H1 (cell line): ENCODE measurements around the gene SEC63. TPM values are rescaled to one million over a fixed set of nuclear protein-coding genes. Genes with fewer than 3 reads are reported as not detected.

Source experiments
- CTCF ChIA-PET: fragments of 300-600 bp; sonication (Branson Sonifier 250); formaldehyde crosslinking; loops from one replicate; lab custom pipeline; 2021; ENCODE audit not compliant: partially characterized antibody; lab: Charles Lee
- POLR2A ChIA-PET: fragments of 300-600 bp; sonication (Branson Sonifier 250); formaldehyde crosslinking; loops from one replicate; lab custom pipeline; 2021; ENCODE audit warnings: inconsistent platforms; ENCODE audit not compliant: partially characterized antibody; lab: Charles Lee
- DNase-seq, 2 experiments: peaks; one replicate each; pipeline versions ENCODE4 v3.0.0 to v3.0.0-alpha.2; 2010 to 2022; ENCODE audit warnings: low spot score in 2 of 2, low read depth in 1 of 2, mixed read lengths in 1 of 2
- FAIRE-seq: peaks from 2 replicates; lab custom pipeline; 2011; peaks lifted over from hg19 to GRCh38; lab: Jason Lieb, UNC
- H2AFZ ChIP-seq: 2 replicates; pipeline ENCODE4 v1.8.1; 2012; ENCODE audit warnings: low read length, inconsistent platforms
- H2AK5ac ChIP-seq: 2 replicates; pipeline ENCODE4 v1.6.1; 2013; ENCODE audit warnings: low read depth, low read length
- H2BK120ac ChIP-seq: replicated peaks from 2 replicates; pipeline ENCODE3; 2013; ENCODE audit warnings: low read depth, low read length, inconsistent platforms
- H2BK12ac ChIP-seq: 2 replicates; pipeline ENCODE4 v1.6.1; 2013; ENCODE audit warnings: low read depth, low read length
- H2BK15ac ChIP-seq: 2 replicates; pipeline ENCODE4 v1.6.1; 2013; ENCODE audit warnings: low read length
- H2BK20ac ChIP-seq: 2 replicates; pipeline ENCODE4 v1.6.1; 2013; ENCODE audit warnings: low read length
- H2BK5ac ChIP-seq: 2 replicates; pipeline ENCODE4 v1.6.1; 2013; ENCODE audit warnings: low read depth, low read length
- H3K14ac ChIP-seq: 2 replicates; pipeline ENCODE4 v1.6.1; 2013; ENCODE audit warnings: inconsistent platforms; ENCODE audit not compliant: insufficient read length
- H3K18ac ChIP-seq: 2 replicates; pipeline ENCODE4 v1.6.1; 2013; ENCODE audit warnings: low read length; ENCODE audit errors: extremely low read depth
- H3K23ac ChIP-seq: 2 replicates; pipeline ENCODE4 v1.6.1; 2013; ENCODE audit warnings: inconsistent platforms; ENCODE audit not compliant: insufficient read length
- H3K23me2 ChIP-seq: 2 replicates; pipeline ENCODE4 v1.6.1; 2013; ENCODE audit warnings: low read depth, low read length
- H3K27ac ChIP-seq: 2 replicates; pipeline ENCODE4 v1.6.1; 2011; ENCODE audit warnings: low read depth, low read length, inconsistent platforms
- H3K27me3 ChIP-seq, 4 experiments: replicated peaks in 1 of 4; 1 replicate in 1 of 4; 2 replicates in 3 of 4; pipeline versions ENCODE4 v1.6.1 to v1.8.1; 2011 to 2013; ENCODE audit warnings: low read length in 3 of 4, mild to moderate bottlenecking in 3 of 4, inconsistent platforms in 2 of 4, mixed read lengths in 2 of 4, moderate library complexity in 1 of 4; ENCODE audit not compliant: control insufficient read depth in 3 of 4, insufficient read depth in 3 of 4; ENCODE audit errors: extremely low read depth in 1 of 4
- H3K36me3 ChIP-seq, 4 experiments: 2 replicates each; pipeline versions ENCODE4 v1.6.1 to v1.8.1; 2011 to 2013; ENCODE audit warnings: mild to moderate bottlenecking in 4 of 4, low read length in 3 of 4, moderate library complexity in 2 of 4, control low read depth in 1 of 4, inconsistent platforms in 1 of 4; ENCODE audit not compliant: insufficient read depth in 4 of 4, control insufficient read depth in 2 of 4
- H3K4ac ChIP-seq: replicated peaks from 2 replicates; pipeline ENCODE3; 2013; ENCODE audit warnings: low read length, low read depth, mixed read lengths, inconsistent platforms; ENCODE audit not compliant: insufficient read length
- H3K4me1 ChIP-seq, 4 experiments: replicated peaks in 1 of 4; 1 replicate in 1 of 4; 2 replicates in 3 of 4; pipeline versions ENCODE4 v1.6.1 to v1.8.1; 2011 to 2013; ENCODE audit warnings: low read length in 3 of 4, inconsistent platforms in 2 of 4, mixed read lengths in 1 of 4; ENCODE audit not compliant: insufficient read depth in 4 of 4, control insufficient read depth in 3 of 4
- H3K4me2 ChIP-seq, 2 experiments: 2 replicates each; pipeline versions ENCODE4 v1.6.1 to v1.8.1; 2011 to 2013; ENCODE audit warnings: low read depth in 2 of 2, low read length in 2 of 2, control low read depth in 1 of 2, inconsistent platforms in 1 of 2, mild to moderate bottlenecking in 1 of 2; ENCODE audit not compliant: insufficient read depth in 1 of 2
- H3K4me3 ChIP-seq, 4 experiments: fragments of 200-600, 300-600 bp in 1 of 4; sonication (generic), shearing (Covaris generic), sonication (Bioruptor Twin) in 1 of 4; 2 replicates each; pipeline versions ENCODE4 v1.5.1 to v1.8.1; 2011 to 2016; ENCODE audit warnings: low read length in 4 of 4, low read depth in 3 of 4, control low read depth in 2 of 4, inconsistent platforms in 2 of 4, mild to moderate bottlenecking in 2 of 4, mixed read lengths in 1 of 4, moderate library complexity in 1 of 4; ENCODE audit not compliant: insufficient read depth in 2 of 4; ENCODE audit errors: extremely low read depth in 1 of 4
- H3K56ac ChIP-seq: replicated peaks from 2 replicates; pipeline ENCODE3; 2013; ENCODE audit warnings: low read depth, mild to moderate bottlenecking, mixed read lengths, low read length, inconsistent platforms; ENCODE audit not compliant: insufficient read length
- H3K79me1 ChIP-seq: 2 replicates; pipeline ENCODE4 v1.6.1; 2013; ENCODE audit warnings: low read depth, low read length, control low read depth
- H3K79me2 ChIP-seq, 2 experiments: 2 replicates each; pipeline versions ENCODE4 v1.6.1 to v1.8.1; 2012 to 2013; ENCODE audit warnings: low read length in 2 of 2, mild to moderate bottlenecking in 2 of 2, inconsistent platforms in 1 of 2; ENCODE audit not compliant: insufficient read depth in 2 of 2, control insufficient read depth in 1 of 2
- H3K9ac ChIP-seq, 4 experiments: replicated peaks in 1 of 4; 1 replicate in 1 of 4; 2 replicates in 3 of 4; pipeline versions ENCODE4 v1.6.1 to v1.8.1; 2011 to 2013; ENCODE audit warnings: low read depth in 3 of 4, low read length in 3 of 4, control low read depth in 2 of 4, mild to moderate bottlenecking in 2 of 4, moderate library complexity in 2 of 4, inconsistent platforms in 1 of 4; ENCODE audit errors: extremely low read depth in 1 of 4
- H3K9me3 ChIP-seq, 2 experiments: 2 replicates each; pipeline versions ENCODE4 v1.6.1 to v1.8.1; 2012 to 2013; ENCODE audit warnings: mild to moderate bottlenecking in 2 of 2, moderate library complexity in 2 of 2, control low read depth in 1 of 2, inconsistent platforms in 1 of 2, low read depth in 1 of 2, low read length in 1 of 2, mixed read lengths in 1 of 2; ENCODE audit not compliant: insufficient read depth in 2 of 2
- H4K20me1 ChIP-seq, 2 experiments: replicated peaks in 1 of 2; 2 replicates each; pipeline versions ENCODE3 to v1.8.1; 2011 to 2013; ENCODE audit warnings: inconsistent platforms in 2 of 2, low read length in 2 of 2, mild to moderate bottlenecking in 1 of 2; ENCODE audit not compliant: insufficient read depth in 2 of 2, control insufficient read depth in 1 of 2
- H4K5ac ChIP-seq: 2 replicates; pipeline ENCODE4 v1.6.1; 2013; ENCODE audit warnings: low read length, low read depth, mixed read lengths, inconsistent platforms; ENCODE audit not compliant: insufficient read length
- H4K8ac ChIP-seq: 2 replicates; pipeline ENCODE4 v1.8.0; 2013; ENCODE audit warnings: mild to moderate bottlenecking, moderate library complexity, low read length, inconsistent platforms; ENCODE audit not compliant: insufficient read depth; ENCODE audit errors: extremely low read depth
- H4K91ac ChIP-seq: replicated peaks from 2 replicates; pipeline ENCODE3; 2013; ENCODE audit warnings: low read length, mixed read lengths, inconsistent platforms; ENCODE audit not compliant: insufficient read length
- BACH1 ChIP-seq: IDR thresholded peaks from 2 replicates; pipeline ENCODE4 v1.6.1; 2012; ENCODE audit warnings: low read length, improper control_type of control experiment
- BRCA1 ChIP-seq: IDR thresholded peaks from 2 replicates; pipeline ENCODE4 v1.6.1; 2012; ENCODE audit warnings: low read depth, low read length, improper control_type of control experiment
- GTF2F1 ChIP-seq: IDR thresholded peaks from 2 replicates; pipeline ENCODE4 v1.6.1; 2012; ENCODE audit warnings: low read depth, low read length, improper control_type of control experiment, borderline replicate concordance
- HDAC2 ChIP-seq, 2 experiments: fragments of 300-600 bp in 1 of 2; sonication (generic) in 1 of 2; IDR thresholded peaks; 2 replicates each; pipeline ENCODE4 v1.6.1; 2011 to 2012; ENCODE audit warnings: low read depth in 2 of 2, low read length in 2 of 2, mild to moderate bottlenecking in 2 of 2, moderate library complexity in 2 of 2, borderline replicate concordance in 1 of 2, inconsistent platforms in 1 of 2
- KDM5A ChIP-seq: fragments of 200-600 bp; IDR thresholded peaks from 2 replicates; pipeline ENCODE4 v1.7.1; 2012; ENCODE audit warnings: mild to moderate bottlenecking, low read length, inconsistent platforms, mixed read lengths
- NANOG ChIP-seq: IDR thresholded peaks from 2 replicates; pipeline ENCODE4 v1.6.1; 2011; ENCODE audit warnings: low read length, low read depth, mild to moderate bottlenecking, inconsistent platforms; ENCODE audit not compliant: insufficient read depth, poor library complexity, severe bottlenecking
- POLR2AphosphoS5 ChIP-seq: IDR thresholded peaks from 2 replicates; pipeline ENCODE4 v1.6.1; 2011; ENCODE audit warnings: low read depth, low read length
- POU5F1 ChIP-seq: IDR thresholded peaks from 2 replicates; pipeline ENCODE4 v1.6.1; 2011; ENCODE audit warnings: low read depth, mild to moderate bottlenecking, low read length, moderate library complexity
- RFX5 ChIP-seq: IDR thresholded peaks from 2 replicates; pipeline ENCODE4 v1.6.1; 2011; ENCODE audit warnings: low read depth, low read length, improper control_type of control experiment, borderline replicate concordance
- RXRA ChIP-seq: IDR thresholded peaks from 2 replicates; pipeline ENCODE4 v1.6.1; 2011; ENCODE audit warnings: low read depth, mild to moderate bottlenecking, low read length, moderate library complexity; ENCODE audit not compliant: insufficient read depth
- TAF1 ChIP-seq: IDR thresholded peaks from 2 replicates; pipeline ENCODE4 v1.6.1; 2011; ENCODE audit warnings: mild to moderate bottlenecking, low read depth, low read length
- TAF7 ChIP-seq: optimal IDR thresholded peaks from 2 replicates; pipeline ENCODE3; 2011; ENCODE audit warnings: low read depth, mild to moderate bottlenecking, inconsistent platforms, low read length, moderate library complexity, borderline replicate concordance
- WGBS, 2 experiments: shearing (Covaris generic) in 1 of 2; methylation state at CpG; one replicate each; pipeline versions ENCODE4 v1.1.6 to v1.1.7; 2013 to 2015; ENCODE audit warnings: low lambda C conversion rate in 2 of 2, mixed read lengths in 2 of 2, inconsistent platforms in 1 of 2, low coverage in 1 of 2, missing lambda C conversion rate in 1 of 2; ENCODE audit not compliant: insufficient replicate concordance in 2 of 2, insufficient coverage in 1 of 2, insufficient read length in 1 of 2; ENCODE audit errors: extremely low coverage in 1 of 2, missing lambda C conversion rate in 1 of 2; 5-methylcytosine and 5-hydroxymethylcytosine counted together
- polyA plus RNA-seq, 7 experiments: library from polyadenylated mRNA; depleted of rRNA in 3 of 7; stranded (reverse) in 5 of 7; unstranded in 2 of 7; fragments of >200 nt in 5 of 7; fragments of 200-250 nt in 2 of 7; gene quantifications; 1 replicate in 5 of 7; 2 replicates in 1 of 7; 4 replicates in 1 of 7; pipeline versions ENCODE4 v1.2.1 to v1.2.3, GENCODE V29; 2011 to 2013; ENCODE audit warnings: missing spikeins in 2 of 7, mixed read lengths in 2 of 7
- total RNA-seq: library from RNA; stranded (reverse); fragmentation: NEBNext Ultra II Directional; extraction: Animal tissue kit (Norgen Biotek cat#: 25700); gene quantifications from 2 replicates; pipeline ENCODE4 v1.2.1, GENCODE V29; 2021

SEC63 gene
- total and polyA plus RNA-seq, 2 of the 8 experiments (the other 6 are each of a cell fraction or from before 2014, with no cell fraction given): 17.3 to 121 TPM

DNA sequence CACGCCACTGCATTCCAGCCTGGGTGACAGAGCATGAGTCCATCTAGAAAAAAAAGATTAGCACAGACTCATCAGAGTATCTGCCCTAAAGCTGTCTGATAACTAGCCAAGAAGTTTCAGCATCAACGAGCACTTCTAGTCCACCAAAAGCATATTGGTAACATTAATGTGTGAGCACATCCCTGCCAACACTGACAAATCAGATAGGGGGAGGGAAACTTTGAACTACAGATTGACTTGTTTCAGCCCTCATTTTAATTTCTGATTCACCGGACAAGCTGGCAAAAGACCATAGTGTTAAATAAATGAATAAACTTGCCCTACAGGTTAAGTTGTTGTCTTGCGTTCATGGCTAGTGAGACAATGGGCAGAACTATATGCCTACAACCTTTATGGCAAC is 7.7 kb upstream of the SEC63 start:
- H3K4ac ChIP-seq: no peak overlapping the region
- H2AK5ac ChIP-seq: peak overlapping the region; percentile 70; the same call in 1 of the 2 replicates
- no peak overlapping the region for H4K5ac ChIP-seq
- no peaks in the 10 kb centered on the region for H3K27me3 ChIP-seq
- H4K91ac ChIP-seq: no peak overlapping the region
- H3K4me2 ChIP-seq: no peak overlapping the region
- peak overlapping the region; percentile 31; the same call in 1 of the 2 replicates for H2BK12ac ChIP-seq
- no peaks in the 10 kb centered on the region for H4K20me1 ChIP-seq
- H3K79me1 ChIP-seq: no peaks in the 10 kb centered on the region
- ChIA-PET POLR2A (interaction anchor here (2.1 kb wide), 1 partner anchor 8 kb away, joined by 8 read pairs; the partner anchor contains the start of gene SEC63), CTCF (interaction anchor here (1.3 to 2.8 kb wide), 3 partner anchors 15 to 84 kb away, joined by 3 to 16 read pairs (median 5); no protein-coding TSS in a partner anchor)
- no peak overlapping the region for H3K14ac ChIP-seq
- no peak overlapping the region for H2AFZ ChIP-seq
- H2BK120ac ChIP-seq: no peak overlapping the region
- H2BK15ac ChIP-seq: peak overlapping the region; percentile 97; the same call in 1 of the 2 replicates
- H3K36me3 ChIP-seq: no peaks in the 10 kb centered on the region
- no peak overlapping the region for H3K27ac ChIP-seq
- FAIRE-seq: no peak
- H3K23ac ChIP-seq: no peak overlapping the region
- no peak overlapping the region for H3K4me3 ChIP-seq
- H2BK5ac ChIP-seq: no peak overlapping the region
- no peak for TF ChIP-seq BACH1
- no peak for TF ChIP-seq NANOG
- TF ChIP-seq TAF7: no peak
- TF ChIP-seq RXRA: no peak
- no peak for TF ChIP-seq POLR2AphosphoS5
- TF ChIP-seq RFX5: no peak
- TF ChIP-seq HDAC2 (IDR thresholded peaks at IDR 0.05; ENCODE audit: borderline replicate concordance in 1 of 2, low read depth in 2 of 2, low read length in 2 of 2): no peak
- TF ChIP-seq KDM5A: no peak
- TF ChIP-seq BRCA1: no peak
- TF ChIP-seq TAF1: no peak
- no peak for TF ChIP-seq GTF2F1
- TF ChIP-seq POU5F1: no peak
- TF ChIP-seq, all 59 proteins: peak for 0
- Histone ChIP-seq H3K18ac (no peak overlapping the region), H3K9ac (no peak overlapping the region), H3K56ac (no peak overlapping the region), H3K4me1 (peaks cover 0 to 12% (median 3%) of the 10 kb centered on the region in 4 experiments; a peak in 3 of 7 replicates), H3K23me2 (no peaks in the 10 kb centered on the region), H3K9me3 (no peaks in the 10 kb centered on the region; a peak in 1 of 4 replicates), H2BK20ac (no peak overlapping the region), H3K79me2 (no peaks in the 10 kb centered on the region), H4K8ac (no peak overlapping the region)
- 98% methylated on average over 4 of the region's 4 CpGs; no CpG with 5 or more reads in 1 of the 2 experiments for WGBS, 2 experiments
- DNase-seq: no peak
